A673 (cell line): ENCODE results near the gene ELOB.

Experiments used
- CTCF ChIP-seq: fragments of 300-800, 200-600 bp; sonication (generic); conservative IDR thresholded peaks from 2 replicates; pipeline ENCODE4 v1.5.1; 2017; ENCODE audit warnings: low read depth, mild to moderate bottlenecking, antibody characterized with exemption, low read length, moderate library complexity, mixed read lengths
- EZH2 ChIP-seq: fragments of 200-600 bp; sonication (generic); IDR thresholded peaks from 2 replicates; pipeline ENCODE4 v1.6.1; 2017; ENCODE audit warnings: borderline replicate concordance, low read depth, mild to moderate bottlenecking, mixed read lengths, antibody characterized with exemption, low read length; ENCODE audit not compliant: poor library complexity, severe bottlenecking

- TF ChIP-seq CTCF (no peak), EZH2 (no peak)
Measured at GRCh38 chr16:2804728-2805127, 27.6 kb upstream of the ELOB start.
